NCI-H2227 treated with DMSO at 0.1 percent for 48 hours (cell line): ENCODE results near the gene HOXC12.

Experiments used
- DNase-seq: peaks from one replicate; lab custom pipeline; 2025; lab: John Stamatoyannopoulos, UW

HOXC12 gene

GRCh38 chr12:53972152-53972702, 17.5 kb downstream of the HOXC12 start:
- DNase-seq: no peak

- DNase-seq: no peak
Observed at GRCh38 chr12:53972722-53973235, 18.1 kb downstream of the HOXC12 start, which contains the start of gene HOXC11. Gene HOXC11, plus strand, starts transcription at chr12:53973126. Its CDS starts 116 bp downstream, at chr12:53973242.

DNA sequence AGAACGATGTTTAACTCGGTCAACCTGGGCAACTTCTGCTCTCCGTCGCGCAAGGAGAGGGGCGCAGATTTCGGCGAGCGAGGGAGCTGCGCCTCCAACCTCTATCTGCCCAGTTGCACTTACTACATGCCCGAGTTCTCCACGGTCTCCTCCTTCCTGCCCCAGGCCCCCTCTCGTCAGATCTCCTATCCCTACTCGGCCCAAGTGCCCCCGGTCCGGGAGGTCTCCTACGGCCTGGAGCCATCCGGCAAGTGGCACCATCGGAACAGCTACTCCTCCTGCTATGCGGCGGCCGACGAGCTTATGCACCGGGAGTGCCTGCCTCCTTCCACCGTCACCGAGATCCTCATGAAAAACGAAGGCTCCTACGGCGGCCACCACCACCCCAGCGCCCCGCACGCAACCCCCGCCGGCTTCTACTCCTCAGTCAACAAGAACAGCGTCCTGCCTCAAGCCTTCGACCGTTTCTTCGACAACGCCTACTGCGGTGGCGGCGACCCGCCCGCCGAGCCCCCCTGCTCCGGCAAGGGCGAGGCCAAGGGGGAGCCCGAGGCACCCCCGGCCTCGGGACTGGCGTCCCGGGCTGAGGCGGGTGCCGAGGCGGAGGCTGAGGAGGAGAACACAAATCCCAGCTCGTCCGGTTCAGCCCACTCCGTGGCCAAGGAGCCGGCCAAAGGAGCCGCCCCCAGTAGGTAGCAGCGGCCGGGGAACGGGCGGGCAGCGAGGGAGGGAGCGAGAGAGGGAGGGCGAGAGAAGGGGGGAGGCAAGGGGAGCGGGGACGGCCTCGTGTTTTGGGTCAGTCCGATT, 18.7 kb downstream of the HOXC12 start:
- DNase-seq: no peak

- no peak for DNase-seq
Observed at GRCh38 chr12:53974084-53975063, 19.7 kb downstream of the HOXC12 start, which contains the start of gene HOTAIR. Gene HOTAIR, minus strand, starts transcription at chr12:53974954.

DNA sequence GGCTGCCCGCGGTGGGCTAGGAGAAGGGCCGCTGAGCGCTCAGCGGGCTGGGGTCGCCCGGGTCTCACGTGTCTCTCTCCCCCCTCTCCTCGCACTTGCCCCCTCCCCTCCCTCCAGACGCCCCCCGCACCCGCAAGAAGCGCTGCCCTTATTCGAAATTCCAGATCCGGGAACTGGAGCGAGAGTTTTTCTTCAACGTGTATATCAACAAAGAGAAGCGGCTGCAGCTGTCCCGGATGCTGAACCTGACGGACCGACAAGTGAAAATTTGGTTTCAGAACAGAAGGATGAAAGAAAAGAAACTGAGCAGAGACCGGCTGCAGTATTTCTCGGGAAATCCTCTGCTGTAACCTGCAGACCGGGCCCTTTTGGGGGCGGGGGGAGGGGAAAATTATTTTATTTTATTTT, 20.4 kb downstream of the HOXC12 start:
- no peak for DNase-seq

GRCh38 chr12:53975479-53976152, 20.9 kb downstream of the HOXC12 start:
- DNase-seq: no peak

GRCh38 chr12:53976172-53976822, 21.6 kb downstream of the HOXC12 start:
- no peak for DNase-seq

DNA sequence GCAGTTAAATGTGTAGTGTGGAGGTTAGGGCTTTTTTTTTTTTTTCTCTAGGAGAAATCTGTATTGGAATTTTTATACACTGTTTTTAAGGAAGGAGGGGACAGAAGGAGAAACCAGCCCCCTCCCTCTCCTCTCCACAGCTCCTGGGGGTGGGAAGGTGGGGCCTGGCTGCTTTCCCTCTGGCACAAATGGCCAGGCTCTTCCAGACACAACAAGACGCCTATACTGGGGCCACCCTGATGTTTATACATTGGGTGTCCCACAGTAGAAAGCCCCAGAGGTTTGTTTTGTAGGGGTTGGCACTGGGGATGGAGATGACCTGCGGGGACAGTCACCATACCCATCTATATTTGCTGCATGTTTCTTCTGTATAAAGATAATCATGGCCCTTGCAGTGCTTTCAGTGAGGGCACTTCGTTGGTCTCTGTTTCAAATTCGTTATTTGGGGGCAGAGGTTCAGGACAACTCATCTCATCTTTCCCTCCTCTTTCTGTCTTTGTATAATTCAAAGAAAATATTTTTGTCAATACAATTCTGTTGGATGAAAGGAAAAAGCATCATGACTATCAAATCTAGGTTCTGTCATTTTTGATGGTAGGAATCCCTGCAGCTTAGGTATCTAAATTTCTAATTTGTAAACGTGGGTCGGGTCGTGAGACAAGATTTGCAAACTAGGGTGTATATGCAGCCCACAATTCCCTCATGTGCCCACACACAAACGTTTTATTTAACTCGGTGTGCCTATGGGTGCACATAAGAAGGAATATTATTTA, 22.3 kb downstream of the HOXC12 start:
- no peak for DNase-seq

- DNase-seq: no peak
Observed at GRCh38 chr12:53977596-53978445, 23.1 kb downstream of the HOXC12 start.

DNA sequence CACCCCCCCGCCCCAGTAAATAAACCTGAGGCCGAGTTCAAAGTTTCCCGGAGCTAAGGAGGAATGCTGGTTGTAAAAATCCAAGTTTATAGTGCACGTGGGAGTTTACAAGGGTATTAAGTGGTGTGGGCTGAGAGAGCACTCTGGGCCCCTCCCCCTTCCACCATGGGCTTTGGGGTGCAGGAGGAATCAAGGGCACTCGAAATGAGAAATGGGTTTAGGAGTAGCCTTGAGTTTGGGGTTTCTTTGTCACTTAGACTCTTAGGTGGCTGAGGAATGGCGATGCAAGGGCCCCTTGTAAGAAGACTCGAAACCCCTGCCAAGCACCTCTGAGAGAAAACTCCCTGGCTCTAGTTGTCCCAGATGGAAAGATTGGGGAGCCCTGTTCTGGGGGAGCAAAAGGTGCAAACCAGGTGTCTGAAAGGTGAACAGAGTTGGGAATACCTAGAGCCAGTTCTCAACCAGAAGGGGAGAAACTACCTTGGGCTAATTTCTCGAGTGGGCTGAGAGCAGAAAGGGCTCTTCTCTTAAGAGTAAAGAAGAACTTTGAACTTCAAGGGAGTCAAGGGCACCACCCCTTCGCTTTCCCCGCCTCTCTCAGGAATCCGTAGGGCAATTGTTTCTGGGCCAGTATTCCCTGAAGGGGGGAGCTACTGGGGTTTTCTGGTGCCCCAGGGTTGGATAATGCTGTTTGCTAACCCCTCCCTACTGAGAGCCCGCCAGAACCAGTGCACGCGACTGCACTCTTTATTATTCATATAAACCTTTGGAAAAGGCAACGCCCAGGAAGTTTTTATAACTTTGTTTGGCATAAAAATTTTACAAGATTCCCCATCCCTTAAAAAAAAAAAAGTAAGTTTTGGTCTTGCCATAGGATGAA, 24.0 kb downstream of the HOXC12 start:
- no peak for DNase-seq

DNA sequence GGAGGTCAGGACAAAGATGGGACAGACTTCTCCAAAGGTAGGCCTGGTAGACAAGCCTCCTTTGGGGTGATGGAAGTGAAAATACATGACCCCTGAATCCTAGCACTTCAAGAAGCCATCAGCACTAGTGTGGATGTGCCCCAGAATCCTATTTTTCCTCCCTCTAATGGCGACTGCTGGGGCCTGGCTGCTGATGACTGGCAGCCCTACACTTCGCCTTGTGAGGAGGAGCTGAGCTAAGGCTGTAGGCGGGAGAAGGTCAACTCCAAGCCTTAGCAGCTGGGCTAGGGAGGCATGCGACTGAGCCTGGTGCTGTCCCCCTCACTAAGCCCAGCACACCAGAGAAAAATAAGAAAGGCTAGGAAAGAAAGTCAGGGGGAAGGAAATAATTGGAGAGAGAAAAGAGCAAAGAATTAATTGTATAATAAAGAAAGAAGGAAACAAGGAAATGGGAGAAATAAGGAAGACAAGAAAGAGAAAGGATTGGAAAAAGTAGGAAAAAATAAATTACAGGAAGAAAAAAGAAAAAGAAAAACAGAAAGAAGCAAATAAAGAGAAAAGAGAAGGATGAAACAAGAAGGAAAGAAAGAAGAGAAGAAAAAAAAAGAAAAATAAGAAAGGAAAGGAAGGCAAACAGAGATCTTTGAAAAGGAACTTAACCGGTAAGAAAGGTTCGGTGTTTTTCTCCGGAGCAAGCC, 25.6 kb downstream of the HOXC12 start:
- DNase-seq: no peak

GRCh38 chr12:53980802-53981496, 26.2 kb downstream of the HOXC12 start:
- DNase-seq: no peak

DNA sequence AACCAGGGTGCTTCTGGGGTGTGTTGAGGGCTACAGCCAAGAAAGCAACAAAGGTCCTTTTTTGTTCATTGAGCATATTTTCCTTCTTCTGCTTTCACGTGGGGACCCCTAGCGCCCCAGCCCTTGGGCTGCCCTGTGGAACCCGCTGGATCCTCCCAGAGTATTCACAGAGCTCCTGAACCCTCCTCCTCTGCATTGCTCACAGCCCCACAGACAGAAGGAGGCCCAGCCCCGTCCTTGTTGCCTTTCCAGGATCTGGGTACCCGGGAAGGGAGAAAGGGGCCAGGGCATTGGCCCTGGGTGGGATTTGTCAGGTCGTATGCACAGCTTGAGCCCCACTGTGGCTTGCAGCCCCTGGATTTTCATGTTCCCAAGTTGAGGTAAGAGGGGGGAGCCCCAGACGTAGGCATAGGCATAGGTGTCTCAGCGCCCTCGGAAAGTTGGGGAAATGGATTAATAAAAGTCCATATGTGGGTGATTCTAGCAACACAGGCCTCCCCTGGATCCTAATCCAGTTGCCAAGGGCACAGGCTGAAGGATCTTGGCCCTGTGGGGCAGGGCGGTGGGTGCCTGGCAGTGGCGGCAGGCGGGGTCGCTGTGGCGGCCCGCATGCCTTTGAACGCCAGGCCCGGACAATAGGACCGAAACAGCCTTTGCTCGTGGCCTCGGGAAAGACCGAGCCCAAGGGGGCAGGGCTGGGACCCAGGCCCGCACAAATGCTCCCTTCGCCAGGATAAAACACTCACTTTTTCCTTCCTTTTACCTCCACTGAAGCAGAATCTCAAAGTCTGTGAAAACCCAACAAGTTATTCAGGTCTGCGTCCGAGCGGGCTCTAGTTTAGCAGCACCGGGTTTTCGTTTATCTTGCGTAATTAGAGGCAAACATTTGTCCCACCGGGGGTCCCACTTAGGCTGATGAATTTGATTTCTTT, 27.2 kb downstream of the HOXC12 start:
- DNase-seq: no peak

GRCh38 chr12:53982648-53983567, 28.2 kb downstream of the HOXC12 start:
- no peak for DNase-seq

- DNase-seq: no peak
Observed at GRCh38 chr12:53983568-53983949, 28.9 kb downstream of the HOXC12 start.
